Trophoblast cell (in vitro differentiated cells and primary cell): ENCODE measurements around the gene SPATA6L.

Experiments used
- DNase-seq, 2 donors: peaks; one replicate each; pipeline ENCODE4 v3.0.0-alpha.2; 2016
- H2AFZ ChIP-seq: 2 replicates; pipeline ENCODE4 v1.6.1; 2013; ENCODE audit warnings: low read length, moderate library complexity, mild to moderate bottlenecking; ENCODE audit not compliant: insufficient read depth, poor library complexity
- H2AK5ac ChIP-seq: 2 replicates; pipeline ENCODE4 v1.6.1; 2013; ENCODE audit warnings: mild to moderate bottlenecking, low read length
- H2BK120ac ChIP-seq: 2 replicates; pipeline ENCODE4 v1.6.1; 2013; ENCODE audit warnings: low read length, mild to moderate bottlenecking, moderate library complexity; ENCODE audit not compliant: insufficient read depth, poor library complexity
- H2BK12ac ChIP-seq: 2 replicates; pipeline ENCODE4 v1.6.1; 2013; ENCODE audit warnings: mild to moderate bottlenecking, low read length, moderate library complexity
- H2BK5ac ChIP-seq: 2 replicates; pipeline ENCODE4 v1.6.1; 2013; ENCODE audit warnings: low read length, low read depth, moderate library complexity, mild to moderate bottlenecking; ENCODE audit not compliant: poor library complexity
- H3K14ac ChIP-seq: 2 replicates; pipeline ENCODE4 v1.6.1; 2013; ENCODE audit warnings: mild to moderate bottlenecking, low read length
- H3K18ac ChIP-seq: 2 replicates; pipeline ENCODE4 v1.6.1; 2013; ENCODE audit warnings: mild to moderate bottlenecking, low read length
- H3K23ac ChIP-seq: 2 replicates; pipeline ENCODE4 v1.6.1; 2013; ENCODE audit warnings: low read length
- H3K27ac ChIP-seq: 2 replicates; pipeline ENCODE4 v1.5.1; 2013; ENCODE audit warnings: low read depth, mild to moderate bottlenecking, inconsistent platforms, low read length, moderate library complexity
- H3K27me3 ChIP-seq: 2 replicates; pipeline ENCODE4 v1.6.1; 2013; ENCODE audit warnings: inconsistent platforms, mild to moderate bottlenecking, low read length, moderate library complexity; ENCODE audit not compliant: insufficient read depth
- H3K36me3 ChIP-seq, 2 experiments: 1 replicate in 1 of 2; 2 replicates in 1 of 2; pipeline ENCODE4 v1.6.1; 2013; ENCODE audit warnings: low read length in 2 of 2, mild to moderate bottlenecking in 2 of 2, moderate library complexity in 1 of 2; ENCODE audit not compliant: insufficient read depth in 2 of 2, control insufficient read depth in 1 of 2
- H3K4ac ChIP-seq: 2 replicates; pipeline ENCODE4 v1.6.1; 2013; ENCODE audit warnings: low read depth, mild to moderate bottlenecking, low read length, moderate library complexity
- H3K4me1 ChIP-seq, 2 experiments: 1 replicate in 1 of 2; 2 replicates in 1 of 2; pipeline ENCODE4 v1.6.1; 2013; ENCODE audit warnings: low read length in 2 of 2, mild to moderate bottlenecking in 2 of 2, moderate library complexity in 1 of 2; ENCODE audit not compliant: insufficient read depth in 2 of 2, control insufficient read depth in 1 of 2
- H3K4me2 ChIP-seq: 2 replicates; pipeline ENCODE4 v1.6.1; 2013; ENCODE audit warnings: inconsistent platforms, mild to moderate bottlenecking, low read length, moderate library complexity
- H3K4me3 ChIP-seq: 2 replicates; pipeline ENCODE4 v1.5.1; 2013; ENCODE audit warnings: mild to moderate bottlenecking, low read depth, low read length, inconsistent platforms
- H3K79me1 ChIP-seq: one replicate; pipeline ENCODE4 v1.6.1; 2013; ENCODE audit warnings: low read length
- H3K79me2 ChIP-seq: 2 replicates; pipeline ENCODE4 v1.6.1; 2013; ENCODE audit warnings: low read length, mild to moderate bottlenecking; ENCODE audit not compliant: control insufficient read depth, insufficient read depth, poor library complexity
- H3K9ac ChIP-seq: 2 replicates; pipeline ENCODE4 v1.6.1; 2013; ENCODE audit warnings: mild to moderate bottlenecking, low read length
- H3K9me3 ChIP-seq: 2 replicates; pipeline ENCODE4 v1.6.1; 2013; ENCODE audit warnings: low read depth, mild to moderate bottlenecking, control low read depth, inconsistent platforms, low read length; ENCODE audit not compliant: insufficient read depth
- H4K12ac ChIP-seq: 2 replicates; pipeline ENCODE4 v1.6.1; 2013; ENCODE audit warnings: low read depth, mild to moderate bottlenecking, low read length, moderate library complexity
- H4K8ac ChIP-seq: 2 replicates; pipeline ENCODE4 v1.6.1; 2013; ENCODE audit warnings: low read depth, mild to moderate bottlenecking, low read length, moderate library complexity
- H4K91ac ChIP-seq: one replicate; pipeline ENCODE4 v1.6.1; 2013; ENCODE audit warnings: low read depth, mild to moderate bottlenecking, low read length, moderate library complexity
- WGBS: extraction: QIAGEN DNeasy Blood & Tissue Kit; methylation state at CpG from one replicate; pipeline ENCODE4 v1.1.7; 2013; ENCODE audit warnings: missing lambda C conversion rate; ENCODE audit not compliant: insufficient read length, insufficient coverage; ENCODE audit errors: extremely low coverage; 5-methylcytosine and 5-hydroxymethylcytosine counted together

The SPATA6L gene

DNA sequence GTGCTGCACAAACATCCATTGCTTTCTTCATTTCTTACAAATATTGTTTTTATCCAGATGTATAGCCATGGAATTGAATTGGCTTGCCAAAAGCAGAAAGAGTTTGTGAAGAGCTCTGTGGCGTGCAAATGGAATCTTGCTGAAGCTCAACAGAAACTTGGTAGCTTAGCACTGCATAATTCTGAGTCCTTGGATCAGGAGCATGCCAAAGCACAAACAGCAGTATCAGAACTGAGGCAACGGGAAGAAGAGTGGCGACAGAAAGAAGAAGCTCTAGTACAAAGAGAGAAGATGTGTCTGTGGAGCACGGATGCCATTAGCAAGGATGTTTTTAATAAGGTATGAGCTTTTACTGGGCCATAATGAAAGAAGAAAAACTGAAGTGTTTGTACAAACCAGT, 18.5 kb upstream of the SPATA6L start:
- DNase-seq = no peak
- H3K14ac ChIP-seq = no peak overlapping the region
- H3K4me2 ChIP-seq = no peak overlapping the region
- H2AFZ ChIP-seq = no peak overlapping the region
- H4K8ac ChIP-seq = no peak overlapping the region
- H3K4me3 ChIP-seq = no peak overlapping the region
- no peak overlapping the region for H2BK5ac ChIP-seq
- no peak overlapping the region for H2BK12ac ChIP-seq
- H3K27me3 ChIP-seq = no peaks in the 10 kb centered on the region
- H3K9ac ChIP-seq = no peak overlapping the region
- no peak overlapping the region for H3K27ac ChIP-seq
- no peak overlapping the region for H4K12ac ChIP-seq
- WGBS = no CpG with 5 or more reads among the region's 4 CpGs
- no peak overlapping the region for H4K91ac ChIP-seq
- peaks cover 1% of the 10 kb centered on the region for H3K79me1 ChIP-seq
- peaks cover 2% of the 10 kb centered on the region for H3K79me2 ChIP-seq
- H3K4me1 ChIP-seq = no peaks in the 10 kb centered on the region
- H3K18ac ChIP-seq = no peak overlapping the region
- H3K9me3 ChIP-seq = no peaks in the 10 kb centered on the region
- H3K36me3 ChIP-seq = peaks cover 6 to 7% of the 10 kb centered on the region in 2 experiments
- H2AK5ac ChIP-seq = no peak overlapping the region
- no peak overlapping the region for H2BK120ac ChIP-seq
- no peak overlapping the region for H3K23ac ChIP-seq
- no peak overlapping the region for H3K4ac ChIP-seq

- H2AFZ ChIP-seq = no peak overlapping the region
- no peak overlapping the region for H2AK5ac ChIP-seq
- H3K4me1 ChIP-seq = no peaks in the 10 kb centered on the region
- no peak overlapping the region for H3K27ac ChIP-seq
- no peak overlapping the region for H2BK120ac ChIP-seq
- no peak overlapping the region for H2BK12ac ChIP-seq
- H3K14ac ChIP-seq = no peak overlapping the region
- no CpG with 5 or more reads among the region's 2 CpGs for WGBS
- H3K27me3 ChIP-seq = no peaks in the 10 kb centered on the region
- peaks cover 7% of the 10 kb centered on the region for H3K79me2 ChIP-seq
- no peaks in the 10 kb centered on the region for H3K9me3 ChIP-seq
- H3K4me2 ChIP-seq = peak overlapping the region; percentile 87
- H2BK5ac ChIP-seq = no peak overlapping the region
- no peak overlapping the region for H3K4me3 ChIP-seq
- H4K12ac ChIP-seq = no peak overlapping the region
- H3K4ac ChIP-seq = no peak overlapping the region
- H4K8ac ChIP-seq = no peak overlapping the region
- H4K91ac ChIP-seq = no peak overlapping the region
- H3K18ac ChIP-seq = no peak overlapping the region
- H3K9ac ChIP-seq = no peak overlapping the region
- H3K23ac ChIP-seq = no peak overlapping the region
- peaks cover 12% of the 10 kb centered on the region for H3K79me1 ChIP-seq
- peaks cover under 1 to 3% of the 10 kb centered on the region in 2 experiments for H3K36me3 ChIP-seq
- peak in 1 of 2 donors; percentile 26 for DNase-seq
Observed at GRCh38 chr9:4680750-4681149, 14.5 kb upstream of the SPATA6L start.

DNA sequence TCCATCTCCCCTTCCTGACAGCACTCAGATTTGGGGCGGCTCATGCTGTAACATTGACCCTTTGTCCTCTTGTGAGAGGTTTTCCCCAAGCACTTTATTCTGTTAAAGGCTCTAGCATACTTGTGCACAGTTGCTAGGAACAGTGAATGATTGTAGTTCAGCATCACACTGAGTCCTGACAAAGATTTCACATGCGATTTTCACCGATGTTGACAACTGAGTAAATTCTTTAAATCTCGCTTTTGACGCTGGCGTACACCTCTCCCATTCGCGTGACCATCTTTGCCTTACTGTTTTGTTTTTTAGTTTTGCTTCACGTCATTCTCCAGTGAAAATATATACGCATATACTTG, 13.9 kb upstream of the SPATA6L start:
- H3K27me3 ChIP-seq = no peaks in the 10 kb centered on the region
- H3K4ac ChIP-seq = no peak overlapping the region
- peak in 1 of 2 donors; percentile 15 for DNase-seq
- H4K8ac ChIP-seq = peak overlapping the region; percentile 95
- H2BK5ac ChIP-seq = no peak overlapping the region
- no peak overlapping the region for H3K23ac ChIP-seq
- H2AK5ac ChIP-seq = no peak overlapping the region
- H3K4me3 ChIP-seq = peak overlapping the region; percentile 87
- H3K4me2 ChIP-seq = peak overlapping the region; percentile 87
- WGBS = no CpG with 5 or more reads among the region's 10 CpGs
- H2BK120ac ChIP-seq = no peak overlapping the region
- H3K4me1 ChIP-seq = no peaks in the 10 kb centered on the region
- H3K14ac ChIP-seq = peak overlapping the region; percentile 34
- H3K79me1 ChIP-seq = peaks cover 12% of the 10 kb centered on the region
- no peaks in the 10 kb centered on the region for H3K9me3 ChIP-seq
- H3K36me3 ChIP-seq = peaks cover 0 to 2% of the 10 kb centered on the region in 2 experiments
- H3K18ac ChIP-seq = peak overlapping the region; percentile 55
- H3K27ac ChIP-seq = peak overlapping the region; percentile 85
- H4K91ac ChIP-seq = peak overlapping the region; percentile 81
- peak overlapping the region; percentile 87 for H3K9ac ChIP-seq
- no peak overlapping the region for H2BK12ac ChIP-seq
- H4K12ac ChIP-seq = peak overlapping the region; percentile 81
- H2AFZ ChIP-seq = peak overlapping the region; percentile 78
- peaks cover 7% of the 10 kb centered on the region for H3K79me2 ChIP-seq

DNA sequence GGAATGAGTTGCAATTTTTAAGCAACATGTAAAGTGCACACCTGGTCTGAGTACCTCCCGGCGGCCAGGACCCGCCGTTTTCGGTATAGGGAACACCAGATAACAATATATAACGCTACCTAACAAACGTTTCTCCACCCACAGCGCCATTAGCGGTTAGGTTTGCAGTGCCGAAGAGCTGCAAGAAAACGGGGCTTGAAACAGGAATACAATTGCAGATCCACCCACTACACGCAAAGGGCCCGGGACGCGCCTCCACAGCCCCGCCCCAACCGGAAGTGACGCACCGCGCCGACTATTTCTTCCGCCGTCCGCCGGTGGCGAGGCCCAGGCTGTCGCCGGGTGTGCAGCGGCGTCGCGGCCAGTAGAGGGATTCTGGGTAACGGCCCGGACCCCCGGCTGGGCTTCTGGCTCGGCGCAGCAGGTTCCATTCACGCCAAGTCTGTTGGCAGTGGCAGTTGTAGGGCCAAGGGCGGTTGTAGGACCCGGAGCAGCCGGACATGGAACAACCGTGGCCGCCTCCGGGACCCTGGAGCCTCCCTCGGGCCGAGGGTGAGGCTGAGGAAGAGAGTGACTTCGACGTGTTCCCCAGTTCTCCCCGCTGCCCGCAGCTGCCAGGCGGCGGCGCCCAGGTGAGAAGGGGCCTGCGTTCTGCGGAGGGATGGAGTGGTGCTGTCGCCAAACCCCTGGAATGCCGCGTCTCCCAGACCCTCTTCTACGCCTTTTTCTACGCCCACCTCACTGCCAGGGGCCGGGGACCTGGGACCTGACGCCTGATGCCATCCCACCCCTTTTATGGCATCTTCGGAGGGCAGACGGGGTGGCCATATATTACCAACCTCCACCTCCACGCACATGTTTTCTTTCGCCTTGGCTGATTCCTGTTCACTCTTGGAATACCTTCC, 13.2 kb upstream of the SPATA6L start, which contains the start of gene CDC37L1:
Gene CDC37L1, plus strand, starts transcription at position 302 of the 905 bp plus-strand sequence. Its CDS starts 199 bp downstream, at position 501.
- H3K18ac ChIP-seq = peak within 1 kb of the TSS; percentile 77
- H3K14ac ChIP-seq = peak within 1 kb of the TSS; percentile 91
- no peaks in the 10 kb centered on the region for H3K9me3 ChIP-seq
- H3K9ac ChIP-seq = peak within 1 kb of the TSS; percentile 87
- H2BK5ac ChIP-seq = peak within 1 kb of the TSS; percentile 83
- peak within 1 kb of the TSS; percentile 87 for H3K4me3 ChIP-seq
- peak within 1 kb of the TSS; percentile 96 for H4K8ac ChIP-seq
- peak within 1 kb of the TSS; percentile 93 for H3K27ac ChIP-seq
- H2BK120ac ChIP-seq = peak within 1 kb of the TSS; percentile 85
- no peak within 1 kb of the TSS for H2BK12ac ChIP-seq
- peaks cover 12% of the 10 kb centered on the region for H3K79me1 ChIP-seq
- DNase-seq = peak; percentile 95 to 98
- peak within 1 kb of the TSS; percentile 78 for H2AFZ ChIP-seq
- H4K12ac ChIP-seq = peak within 1 kb of the TSS; percentile 92
- peak within 1 kb of the TSS; percentile 60 for H3K4ac ChIP-seq
- H3K23ac ChIP-seq = no peak within 1 kb of the TSS
- H3K36me3 ChIP-seq = no peaks in the 10 kb centered on the region
- H3K79me2 ChIP-seq = peaks cover 7% of the 10 kb centered on the region
- peak within 1 kb of the TSS; percentile 81 for H4K91ac ChIP-seq
- WGBS = no CpG with 5 or more reads among the region's 66 CpGs
- peak within 1 kb of the TSS; percentile 34 for H2AK5ac ChIP-seq
- H3K4me2 ChIP-seq = peak within 1 kb of the TSS; percentile 87
- H3K4me1 ChIP-seq = no peaks in the 10 kb centered on the region
- H3K27me3 ChIP-seq = no peaks in the 10 kb centered on the region
